Smooth muscle cell of the brain vasculature (primary cell): Measurements from ENCODE around the gene SPDEF.

Source experiments
- DNase-seq: peaks from one replicate; pipeline ENCODE4 v3.0.0-alpha.2; 2012; ENCODE audit warnings: low read depth, low spot score

Gene SPDEF

GRCh38 chr6:34563513-34563870 lies 7.4 kb upstream of the SPDEF start:
- DNase-seq, result no peak

GRCh38 chr6:34562861-34563512 lies 6.9 kb upstream of the SPDEF start:
- DNase-seq, result no peak

GRCh38 chr6:34562350-34562749 lies 6.2 kb upstream of the SPDEF start:
- no peak for DNase-seq

- no peak for DNase-seq
These were observed 5.0 kb upstream of the SPDEF start for GRCh38 chr6:34561227-34561530.

GRCh38 chr6:34560366-34561226 lies 4.5 kb upstream of the SPDEF start:
- DNase-seq, result no peak

GRCh38 chr6:34559651-34560365 lies 3.7 kb upstream of the SPDEF start:
- no peak for DNase-seq

- no peak for DNase-seq
These were observed 2.1 kb upstream of the SPDEF start for GRCh38 chr6:34558172-34558714.

- DNase-seq, result no peak
These were observed 1.1 kb upstream of the SPDEF start for GRCh38 chr6:34557228-34557627.

- DNase-seq, result no peak
These were observed 364 bp upstream of the SPDEF start for GRCh38 chr6:34556493-34556892.

- DNase-seq, result no peak
These were observed 801 bp downstream of the SPDEF start for GRCh38 chr6:34555328-34555727.

- DNase-seq, result no peak
These were observed 1.2 kb downstream of the SPDEF start for GRCh38 chr6:34555007-34555322.

- no peak for DNase-seq
These were observed 1.7 kb downstream of the SPDEF start for GRCh38 chr6:34554291-34555006.

- DNase-seq, result no peak
These were observed 2.4 kb downstream of the SPDEF start for GRCh38 chr6:34553750-34554149.

GRCh38 chr6:34553146-34553545 lies 3.0 kb downstream of the SPDEF start:
- DNase-seq, result no peak

- no peak for DNase-seq
These were observed 3.5 kb downstream of the SPDEF start for GRCh38 chr6:34552620-34553019.

GRCh38 chr6:34551720-34552119 lies 4.4 kb downstream of the SPDEF start:
- no peak for DNase-seq

GRCh38 chr6:34549804-34550202 lies 6.3 kb downstream of the SPDEF start:
- DNase-seq, result no peak

- no peak for DNase-seq
These were observed 6.9 kb downstream of the SPDEF start for GRCh38 chr6:34549026-34549803.

GRCh38 chr6:34547701-34548644 lies 8.2 kb downstream of the SPDEF start:
- no peak for DNase-seq
